HG03159 (cell line): ENCODE data around the gene ARHGAP10.
"Not testable (repeated sequence)": the region's sequence is repeated elsewhere in the genome, so short reads cannot be mapped to it uniquely, and the experiment has no call there.

Experiments used
- ATAC-seq: cut with Tn5 transposase; IDR thresholded peaks from one replicate; pipeline ENCODE4 v1.9.1; 2021; ENCODE audit warnings: mild to moderate bottlenecking, moderate library complexity; ENCODE audit not compliant: unreplicated experiment

Gene ARHGAP10

GRCh38 chr4:147885216-147885615 lies 153.3 kb downstream of the ARHGAP10 start:
- ATAC-seq, result not testable (repeated sequence)

GRCh38 chr4:147891476-147892115 lies 159.7 kb downstream of the ARHGAP10 start:
- no peak for ATAC-seq

- no peak for ATAC-seq
Observed at GRCh38 chr4:147899512-147899911, 167.6 kb downstream of the ARHGAP10 start.

- no peak for ATAC-seq
Observed at GRCh38 chr4:147901388-147901787, 169.5 kb downstream of the ARHGAP10 start.

GRCh38 chr4:147901916-147902315 lies 170.0 kb downstream of the ARHGAP10 start:
- no peak for ATAC-seq

- no peak for ATAC-seq
Observed at GRCh38 chr4:147909225-147909624, 177.3 kb downstream of the ARHGAP10 start.

- ATAC-seq, result no peak
Observed at GRCh38 chr4:147910315-147910714, 178.4 kb downstream of the ARHGAP10 start.

GRCh38 chr4:147912106-147912505 lies 180.2 kb downstream of the ARHGAP10 start:
- not testable (repeated sequence) for ATAC-seq

- ATAC-seq, result no peak
Observed at GRCh38 chr4:147913137-147913536, 181.2 kb downstream of the ARHGAP10 start.

GRCh38 chr4:147916351-147916750 lies 184.5 kb downstream of the ARHGAP10 start:
- ATAC-seq, result no peak

GRCh38 chr4:147923381-147923780 lies 191.5 kb downstream of the ARHGAP10 start:
- ATAC-seq, result no peak

- no peak for ATAC-seq
Observed at GRCh38 chr4:147923854-147924253, 192.0 kb downstream of the ARHGAP10 start.

GRCh38 chr4:147924604-147925412 lies 192.9 kb downstream of the ARHGAP10 start:
- ATAC-seq, result no peak

- ATAC-seq, result no peak
Observed at GRCh38 chr4:147927377-147928137, 195.7 kb downstream of the ARHGAP10 start.

GRCh38 chr4:147928400-147928799 lies 196.5 kb downstream of the ARHGAP10 start:
- no peak for ATAC-seq

- no peak for ATAC-seq
Observed at GRCh38 chr4:147929746-147930145, 197.9 kb downstream of the ARHGAP10 start.

- ATAC-seq, result no peak
Observed at GRCh38 chr4:147933316-147933715, 201.4 kb downstream of the ARHGAP10 start.

- ATAC-seq, result no peak
Observed at GRCh38 chr4:147933779-147934178, 201.9 kb downstream of the ARHGAP10 start.

GRCh38 chr4:147938496-147938895 lies 206.6 kb downstream of the ARHGAP10 start:
- ATAC-seq, result no peak

- ATAC-seq, result no peak
Observed at GRCh38 chr4:147940171-147940570, 208.3 kb downstream of the ARHGAP10 start.

GRCh38 chr4:147941373-147941772 lies 209.5 kb downstream of the ARHGAP10 start:
- ATAC-seq, result no peak

- peak; percentile 45 for ATAC-seq
Observed at GRCh38 chr4:147942729-147943128, 210.8 kb downstream of the ARHGAP10 start.
